ENCODE measurements around the gene GBX1.

DNA sequence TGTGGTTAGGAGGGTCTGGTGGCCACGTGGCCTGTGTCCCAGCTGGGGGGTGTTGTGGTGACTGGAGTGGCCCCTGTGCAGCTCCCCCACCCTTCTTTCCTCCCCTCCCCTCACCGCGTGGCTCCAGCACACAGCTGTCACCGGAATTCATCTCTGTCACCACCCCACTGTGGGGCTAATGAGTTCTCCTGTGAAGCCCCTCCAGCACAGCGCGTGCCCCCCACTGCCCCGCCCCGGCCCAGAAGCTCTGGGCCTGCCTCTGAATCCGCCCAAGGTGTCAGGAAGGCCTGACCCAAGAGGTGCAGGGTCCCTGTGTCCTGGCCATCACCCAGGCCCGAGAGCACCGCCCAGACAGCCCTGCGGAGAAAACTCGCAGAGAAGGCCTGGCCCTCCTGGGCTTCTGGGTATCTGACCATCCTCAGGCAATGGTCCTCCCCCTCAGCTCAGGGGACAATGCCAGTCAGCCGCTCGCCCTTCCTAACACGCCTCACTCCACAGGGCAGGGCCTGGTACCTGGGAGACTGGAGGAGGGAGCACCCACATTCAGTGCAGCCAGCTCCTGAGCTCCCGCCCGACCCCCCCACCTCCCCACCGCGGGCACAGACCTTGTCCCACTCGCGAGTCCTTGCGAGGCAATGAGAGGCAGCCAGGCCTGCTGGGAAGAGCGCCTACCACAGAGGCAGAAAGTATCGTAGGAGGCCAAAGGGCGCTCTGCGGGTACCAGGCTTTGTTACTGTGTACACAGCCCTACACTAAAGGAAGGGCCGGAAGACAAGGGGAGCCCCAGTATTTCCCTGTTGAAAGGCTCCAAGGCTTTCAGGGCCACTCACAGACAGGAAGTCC lies 38.2 kb downstream of the GBX1 start:
- TF ChIP-seq POLR2A (IDR thresholded peaks at IDR 0.05; ENCODE audit: low read depth) (no peak), EP300 (IDR thresholded peaks at IDR 0.05) (no peak)
- TF ChIP-seq, protein P1, sequence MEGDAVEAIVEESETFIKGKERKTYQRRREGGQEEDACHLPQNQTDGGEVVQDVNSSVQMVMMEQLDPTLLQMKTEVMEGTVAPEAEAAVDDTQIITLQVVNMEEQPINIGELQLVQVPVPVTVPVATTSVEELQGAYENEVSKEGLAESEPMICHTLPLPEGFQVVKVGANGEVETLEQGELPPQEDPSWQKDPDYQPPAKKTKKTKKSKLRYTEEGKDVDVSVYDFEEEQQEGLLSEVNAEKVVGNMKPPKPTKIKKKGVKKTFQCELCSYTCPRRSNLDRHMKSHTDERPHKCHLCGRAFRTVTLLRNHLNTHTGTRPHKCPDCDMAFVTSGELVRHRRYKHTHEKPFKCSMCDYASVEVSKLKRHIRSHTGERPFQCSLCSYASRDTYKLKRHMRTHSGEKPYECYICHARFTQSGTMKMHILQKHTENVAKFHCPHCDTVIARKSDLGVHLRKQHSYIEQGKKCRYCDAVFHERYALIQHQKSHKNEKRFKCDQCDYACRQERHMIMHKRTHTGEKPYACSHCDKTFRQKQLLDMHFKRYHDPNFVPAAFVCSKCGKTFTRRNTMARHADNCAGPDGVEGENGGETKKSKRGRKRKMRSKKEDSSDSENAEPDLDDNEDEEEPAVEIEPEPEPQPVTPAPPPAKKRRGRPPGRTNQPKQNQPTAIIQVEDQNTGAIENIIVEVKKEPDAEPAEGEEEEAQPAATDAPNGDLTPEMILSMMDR (IDR thresholded peaks at IDR 0.05), result no peak

All from esophagus muscularis mucosa (tissue), 4 donors.